MM.1S (cell line): Measurements from ENCODE around the gene HOXB5.

ENCODE experiments used
- EZH2 ChIP-seq: fragments of 300-600 bp; sonication (generic); optimal IDR thresholded peaks from 2 replicates; pipeline ENCODE3; 2017; ENCODE audit warnings: low read depth, mild to moderate bottlenecking, antibody characterized with exemption, low read length, mixed read lengths
- EZH2phosphoT487 ChIP-seq: fragments of 300-600 bp; sonication (generic); IDR thresholded peaks from 2 replicates; pipeline ENCODE4 v1.6.1; 2018; ENCODE audit warnings: antibody characterized with exemption, low read length
- TF ChIP-seq, protein P1 (sequence below): fragments of 300-600 bp; sonication (generic); IDR thresholded peaks from 2 replicates; pipeline ENCODE4 v1.5.1; 2016; ENCODE audit warnings: antibody characterized with exemption, low read length, mixed read lengths

DNA sequence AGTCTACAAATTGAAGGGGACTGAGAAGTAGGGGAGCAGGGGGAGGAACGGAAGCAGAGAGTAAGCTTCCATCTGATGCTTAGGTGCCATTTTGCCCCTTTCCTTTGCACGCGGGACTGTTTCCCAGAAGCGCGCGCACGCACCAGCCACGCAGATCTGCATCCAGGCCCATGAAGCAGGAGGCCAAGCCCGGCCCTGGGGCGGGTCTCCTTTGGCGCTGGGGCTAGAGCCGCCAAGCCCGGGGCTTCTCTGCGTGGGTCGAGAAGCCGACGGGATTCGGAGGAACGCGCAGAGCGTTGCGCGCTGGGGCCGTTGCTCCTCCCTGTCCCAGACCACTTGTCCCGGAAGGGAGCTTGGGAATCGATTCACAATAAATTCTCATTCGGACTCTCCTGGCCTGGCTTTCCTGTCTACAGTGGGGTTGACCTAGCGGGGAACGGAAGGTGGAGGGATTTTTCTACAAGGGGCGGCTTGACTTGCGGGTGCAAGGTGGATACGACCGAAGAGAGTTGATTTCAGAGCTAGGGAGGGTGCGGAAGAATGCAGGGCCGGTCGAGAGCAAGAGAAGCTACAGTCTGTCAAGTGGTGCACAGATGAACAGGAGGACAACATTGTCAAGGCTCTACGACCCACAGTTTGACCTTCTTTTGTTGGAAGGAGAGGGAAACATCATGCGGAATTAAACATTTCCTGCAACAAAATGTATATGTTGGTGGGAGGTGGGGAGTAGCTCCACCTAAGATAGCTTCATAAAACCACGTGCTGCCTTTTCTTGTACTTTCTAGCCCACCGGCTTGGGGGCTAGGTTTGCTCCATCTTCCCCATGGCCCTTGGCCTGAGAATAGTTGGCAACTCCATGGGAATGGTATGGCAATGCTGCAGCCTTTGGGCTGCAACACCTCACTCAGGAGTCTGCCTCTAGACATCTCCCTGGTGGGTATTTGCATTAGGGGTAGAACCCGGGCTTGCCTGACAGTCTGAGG lies 28.1 kb upstream of the HOXB5 start:
- TF ChIP-seq, protein P1, sequence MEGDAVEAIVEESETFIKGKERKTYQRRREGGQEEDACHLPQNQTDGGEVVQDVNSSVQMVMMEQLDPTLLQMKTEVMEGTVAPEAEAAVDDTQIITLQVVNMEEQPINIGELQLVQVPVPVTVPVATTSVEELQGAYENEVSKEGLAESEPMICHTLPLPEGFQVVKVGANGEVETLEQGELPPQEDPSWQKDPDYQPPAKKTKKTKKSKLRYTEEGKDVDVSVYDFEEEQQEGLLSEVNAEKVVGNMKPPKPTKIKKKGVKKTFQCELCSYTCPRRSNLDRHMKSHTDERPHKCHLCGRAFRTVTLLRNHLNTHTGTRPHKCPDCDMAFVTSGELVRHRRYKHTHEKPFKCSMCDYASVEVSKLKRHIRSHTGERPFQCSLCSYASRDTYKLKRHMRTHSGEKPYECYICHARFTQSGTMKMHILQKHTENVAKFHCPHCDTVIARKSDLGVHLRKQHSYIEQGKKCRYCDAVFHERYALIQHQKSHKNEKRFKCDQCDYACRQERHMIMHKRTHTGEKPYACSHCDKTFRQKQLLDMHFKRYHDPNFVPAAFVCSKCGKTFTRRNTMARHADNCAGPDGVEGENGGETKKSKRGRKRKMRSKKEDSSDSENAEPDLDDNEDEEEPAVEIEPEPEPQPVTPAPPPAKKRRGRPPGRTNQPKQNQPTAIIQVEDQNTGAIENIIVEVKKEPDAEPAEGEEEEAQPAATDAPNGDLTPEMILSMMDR = no peak
- TF ChIP-seq EZH2 = no peak
- TF ChIP-seq EZH2phosphoT487 = no peak
